H9 (cell line): ENCODE results near the gene MARCHF3. TPM values are rescaled to one million over a fixed set of nuclear protein-coding genes. Genes with fewer than 3 reads are reported as not detected.

Source experiments
- DNase-seq: peaks from one replicate; pipeline ENCODE4 v3.0.0-alpha.2; 2017
- H2AFZ ChIP-seq: one replicate; pipeline ENCODE4 v1.6.1; 2013; ENCODE audit warnings: mild to moderate bottlenecking, low read length, control low read depth, moderate library complexity
- H2AK5ac ChIP-seq: 2 replicates; pipeline ENCODE4 v1.6.1; 2013; ENCODE audit warnings: low read length, control low read depth, mixed read lengths; ENCODE audit not compliant: insufficient read length
- H2BK120ac ChIP-seq: one replicate; pipeline ENCODE4 v1.6.1; 2013; ENCODE audit warnings: low read depth, mild to moderate bottlenecking, low read length, control low read depth, inconsistent platforms; ENCODE audit not compliant: poor library complexity, severe bottlenecking
- H2BK12ac ChIP-seq: 2 replicates; pipeline ENCODE4 v1.6.1; 2013; ENCODE audit warnings: low read length, control low read depth, mixed read lengths, low read depth; ENCODE audit not compliant: insufficient read length
- H2BK15ac ChIP-seq: 2 replicates; pipeline ENCODE4 v1.6.1; 2013; ENCODE audit warnings: low read depth, low read length, control low read depth
- H2BK20ac ChIP-seq: one replicate; pipeline ENCODE4 v1.6.1; 2013; ENCODE audit warnings: low read depth, mild to moderate bottlenecking, low read length, control low read depth, inconsistent platforms; ENCODE audit not compliant: poor library complexity, severe bottlenecking
- H2BK5ac ChIP-seq: 2 replicates; pipeline ENCODE4 v1.6.1; 2013; ENCODE audit warnings: low read length, control low read depth, mixed read lengths; ENCODE audit not compliant: insufficient read length
- H3K14ac ChIP-seq: 2 replicates; pipeline ENCODE4 v1.6.1; 2013; ENCODE audit warnings: low read length, control low read depth; ENCODE audit not compliant: insufficient read depth
- H3K18ac ChIP-seq: 2 replicates; pipeline ENCODE4 v1.6.1; 2013; ENCODE audit warnings: low read depth, mild to moderate bottlenecking, mixed read lengths, low read length, control low read depth; ENCODE audit not compliant: insufficient read length
- H3K23ac ChIP-seq: 2 replicates; pipeline ENCODE4 v1.6.1; 2013; ENCODE audit warnings: low read length, control low read depth, mixed read lengths, low read depth; ENCODE audit not compliant: insufficient read length
- H3K23me2 ChIP-seq: 2 replicates; pipeline ENCODE4 v1.6.1; 2013; ENCODE audit warnings: low read depth, mild to moderate bottlenecking, mixed read lengths, low read length, control low read depth; ENCODE audit not compliant: insufficient read length, poor library complexity, severe bottlenecking
- H3K27ac ChIP-seq: 2 replicates; pipeline ENCODE4 v1.5.1; 2013; ENCODE audit warnings: low read length, control low read depth, mixed read lengths, low read depth; ENCODE audit not compliant: insufficient read length
- H3K27me3 ChIP-seq: 2 replicates; pipeline ENCODE4 v1.6.1; 2013; ENCODE audit warnings: low read length, control low read depth, inconsistent platforms; ENCODE audit not compliant: insufficient read depth
- H3K4ac ChIP-seq: 2 replicates; pipeline ENCODE4 v1.6.1; 2013; ENCODE audit warnings: low read depth, mild to moderate bottlenecking, control low read depth, inconsistent platforms, low read length, moderate library complexity
- H3K4me1 ChIP-seq: 2 replicates; pipeline ENCODE4 v1.6.1; 2013; ENCODE audit warnings: low read length, control low read depth, inconsistent platforms; ENCODE audit not compliant: insufficient read depth
- H3K4me2 ChIP-seq: 2 replicates; pipeline ENCODE4 v1.6.1; 2013; ENCODE audit warnings: low read length, control low read depth, mixed read lengths; ENCODE audit not compliant: insufficient read length, insufficient read depth
- H3K56ac ChIP-seq: 2 replicates; pipeline ENCODE4 v1.6.1; 2013; ENCODE audit warnings: low read depth, mild to moderate bottlenecking, mixed read lengths, low read length, control low read depth; ENCODE audit not compliant: insufficient read length
- H3K79me1 ChIP-seq: 2 replicates; pipeline ENCODE4 v1.6.1; 2013; ENCODE audit warnings: low read depth, mild to moderate bottlenecking, moderate library complexity, low read length, control low read depth, inconsistent platforms; ENCODE audit not compliant: insufficient read depth, poor library complexity, severe bottlenecking
- H3K79me2 ChIP-seq: 2 replicates; pipeline ENCODE4 v1.6.1; 2013; ENCODE audit warnings: low read length, control low read depth, inconsistent platforms; ENCODE audit not compliant: insufficient read depth
- H3K9ac ChIP-seq: 2 replicates; pipeline ENCODE4 v1.6.1; 2013; ENCODE audit warnings: low read length, control low read depth, mixed read lengths; ENCODE audit not compliant: insufficient read length; ENCODE audit errors: extremely low read depth
- H3K9me3 ChIP-seq: one replicate; pipeline ENCODE4 v1.6.1; 2013; ENCODE audit warnings: low read depth, low read length, inconsistent platforms; ENCODE audit not compliant: control insufficient read depth
- H3T11ph ChIP-seq: one replicate; pipeline ENCODE4 v1.6.1; 2013; ENCODE audit warnings: mild to moderate bottlenecking, low read length, control low read depth, inconsistent platforms
- H4K20me1 ChIP-seq: one replicate; pipeline ENCODE4 v1.6.1; 2013; ENCODE audit not compliant: control insufficient read depth, insufficient read length, insufficient read depth
- H4K5ac ChIP-seq: 2 replicates; pipeline ENCODE4 v1.6.1; 2013; ENCODE audit warnings: low read depth, mild to moderate bottlenecking, mixed read lengths, low read length, control low read depth; ENCODE audit not compliant: insufficient read length
- H4K8ac ChIP-seq: replicated peaks from 2 replicates; pipeline ENCODE4 v1.6.1; 2013; ENCODE audit warnings: low read length, control low read depth, mixed read lengths, low read depth; ENCODE audit not compliant: insufficient read length
- H4K91ac ChIP-seq: 2 replicates; pipeline ENCODE4 v1.6.1; 2013; ENCODE audit warnings: low read depth, mild to moderate bottlenecking, moderate library complexity, mixed read lengths, low read length, control low read depth; ENCODE audit not compliant: insufficient read length
- H3K27ac Mint-ChIP-seq, 3 experiments: 2 replicates in 2 of 3; 3 replicates in 1 of 3; pipeline ENCODE4 v1.8.0; 2020 to 2021; ENCODE audit warnings: mixed read lengths in 3 of 3, mild to moderate bottlenecking in 1 of 3, moderate library complexity in 1 of 3
- H3K27me3 Mint-ChIP-seq: 2 replicates; pipeline ENCODE4 v1.8.0; 2021; ENCODE audit warnings: low read depth, mild to moderate bottlenecking, moderate library complexity, mixed read lengths
- H3K36me3 Mint-ChIP-seq, 3 experiments: 2 replicates in 2 of 3; 3 replicates in 1 of 3; pipeline ENCODE4 v1.8.0; 2020 to 2021; ENCODE audit warnings: low read depth in 3 of 3, mixed read lengths in 3 of 3; ENCODE audit not compliant: insufficient read depth in 1 of 3
- H3K4me1 Mint-ChIP-seq, 2 experiments: 2 replicates each; pipeline ENCODE4 v1.8.0; 2020; ENCODE audit warnings: mixed read lengths in 2 of 2
- H3K4me3 Mint-ChIP-seq, 2 experiments: 2 replicates in 1 of 2; 3 replicates in 1 of 2; pipeline ENCODE4 v1.8.0; 2020 to 2021; ENCODE audit warnings: mild to moderate bottlenecking in 2 of 2, mixed read lengths in 2 of 2, moderate library complexity in 1 of 2
- H3K9me3 Mint-ChIP-seq, 2 experiments: 2 replicates in 1 of 2; 3 replicates in 1 of 2; pipeline ENCODE4 v1.8.0; 2020; ENCODE audit warnings: mild to moderate bottlenecking in 2 of 2, mixed read lengths in 2 of 2, moderate library complexity in 1 of 2
- WGBS: extraction: QIAGEN DNeasy Blood & Tissue Kit; methylation state at CpG from one replicate; pipeline ENCODE4 v1.1.7; 2013; ENCODE audit warnings: missing lambda C conversion rate, low lambda C conversion rate, mixed read lengths; ENCODE audit not compliant: insufficient read length; ENCODE audit errors: extremely low coverage; 5-methylcytosine and 5-hydroxymethylcytosine counted together
- total RNA-seq: library from RNA; stranded (reverse); gene quantifications from 2 replicates; pipeline ENCODE4 v1.2.1, GENCODE V29; 2021
- TF ChIP-seq, protein P1 (sequence below): fragments of 200-600 bp; sonication (generic); conservative IDR thresholded peaks from 3 replicates; pipeline ENCODE4 v1.8.0; 2021; ENCODE audit warnings: antibody characterized with exemption, mild to moderate bottlenecking

The MARCHF3 gene
- total RNA-seq, 1 experiment from 2014 or later, result 17.7 TPM

DNA sequence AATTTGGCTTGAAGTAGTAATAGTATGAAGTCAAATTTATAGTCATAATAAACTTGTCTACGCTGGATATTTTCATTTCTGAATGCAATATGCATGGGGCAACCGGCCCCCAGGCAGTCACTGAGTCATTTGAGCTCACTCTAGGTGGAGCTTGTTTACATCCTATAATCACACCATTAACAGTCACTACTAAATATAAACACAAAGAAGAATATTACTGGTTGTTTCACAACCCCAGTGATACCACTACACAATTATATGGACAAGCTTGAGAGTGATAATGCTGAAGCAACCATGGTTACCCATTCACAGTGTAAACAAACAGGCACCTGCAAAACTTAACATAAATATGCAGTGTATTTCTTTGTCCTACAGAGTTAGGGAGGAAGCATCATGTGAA is 68.7 kb downstream of the MARCHF3 start:
- no CpG with 5 or more reads among the region's 2 CpGs for WGBS
- H3K14ac ChIP-seq, result no peak overlapping the region
- Mint-ChIP-seq H3K4me1 (peaks cover 3 to 7% of the 10 kb centered on the region in 2 experiments; a peak in 3 of 4 replicates), H3K4me3 (no peak overlapping the region), H3K36me3 (peaks cover 0 to 6% (median under 1%) of the 10 kb centered on the region in 3 experiments; a peak in 2 of 7 replicates), H3K27ac (peak overlapping the region in 1 of 3 experiments; percentile 73; a peak in 3 of 7 replicates), H3K9me3 (peaks cover under 1 to 1% of the 10 kb centered on the region in 2 experiments; a peak in 3 of 5 replicates), H3K27me3 (no peaks in the 10 kb centered on the region)
- no peak overlapping the region for H3K4me2 ChIP-seq
- no peak overlapping the region for H3K4ac ChIP-seq
- no peak overlapping the region for H3K27ac ChIP-seq
- no peak overlapping the region for H4K8ac ChIP-seq
- H3K23ac ChIP-seq, result no peak overlapping the region
- no peak overlapping the region for H2BK5ac ChIP-seq
- TF ChIP-seq, protein P1, sequence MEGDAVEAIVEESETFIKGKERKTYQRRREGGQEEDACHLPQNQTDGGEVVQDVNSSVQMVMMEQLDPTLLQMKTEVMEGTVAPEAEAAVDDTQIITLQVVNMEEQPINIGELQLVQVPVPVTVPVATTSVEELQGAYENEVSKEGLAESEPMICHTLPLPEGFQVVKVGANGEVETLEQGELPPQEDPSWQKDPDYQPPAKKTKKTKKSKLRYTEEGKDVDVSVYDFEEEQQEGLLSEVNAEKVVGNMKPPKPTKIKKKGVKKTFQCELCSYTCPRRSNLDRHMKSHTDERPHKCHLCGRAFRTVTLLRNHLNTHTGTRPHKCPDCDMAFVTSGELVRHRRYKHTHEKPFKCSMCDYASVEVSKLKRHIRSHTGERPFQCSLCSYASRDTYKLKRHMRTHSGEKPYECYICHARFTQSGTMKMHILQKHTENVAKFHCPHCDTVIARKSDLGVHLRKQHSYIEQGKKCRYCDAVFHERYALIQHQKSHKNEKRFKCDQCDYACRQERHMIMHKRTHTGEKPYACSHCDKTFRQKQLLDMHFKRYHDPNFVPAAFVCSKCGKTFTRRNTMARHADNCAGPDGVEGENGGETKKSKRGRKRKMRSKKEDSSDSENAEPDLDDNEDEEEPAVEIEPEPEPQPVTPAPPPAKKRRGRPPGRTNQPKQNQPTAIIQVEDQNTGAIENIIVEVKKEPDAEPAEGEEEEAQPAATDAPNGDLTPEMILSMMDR, result no peak
- no peaks in the 10 kb centered on the region for H4K20me1 ChIP-seq
- H4K91ac ChIP-seq, result no peak overlapping the region
- no peak overlapping the region for H2AFZ ChIP-seq
- H3K27me3 ChIP-seq, result no peaks in the 10 kb centered on the region
- H2BK20ac ChIP-seq, result no peak overlapping the region
- 0 out of 2 replicates have a peak, but pooled peaks cover 1% of the 10 kb centered on the region for H3K79me2 ChIP-seq
- H3K79me1 ChIP-seq, result no peaks in the 10 kb centered on the region
- no peak overlapping the region for H2BK15ac ChIP-seq
- no peak for DNase-seq
- H2AK5ac ChIP-seq, result no peak overlapping the region
- H2BK120ac ChIP-seq, result no peak overlapping the region
- no peaks in the 10 kb centered on the region for H3K23me2 ChIP-seq
- no peaks in the 10 kb centered on the region for H3K9me3 ChIP-seq
- no peak overlapping the region for H3K18ac ChIP-seq
- no peak overlapping the region for H3K56ac ChIP-seq
- H3T11ph ChIP-seq, result no peak overlapping the region
- H3K9ac ChIP-seq, result no peak overlapping the region
- H3K4me1 ChIP-seq, result no peaks in the 10 kb centered on the region
- no peak overlapping the region for H4K5ac ChIP-seq
- H2BK12ac ChIP-seq, result no peak overlapping the region
